Body of pancreas (tissue), 4 donors: ENCODE data around the gene ARIH1.

Source experiments
- POLR2A ChIP-seq, 3 donors: fragments of 450-650 bp; IDR thresholded peaks; one replicate each; pipeline ENCODE4 v1.6.1; 2016; ENCODE audit warnings: antibody characterized with exemption in 3 of 3, mild to moderate bottlenecking in 2 of 3
- TF ChIP-seq, protein P1 (sequence below), 7 experiments: fragments of 450-650 bp in 4 of 7; fragments of 200-600 bp in 3 of 7; sonication (generic) in 3 of 7; IDR thresholded peaks; one replicate each; pipeline ENCODE4 v1.5.1; 2016 to 2019; ENCODE audit warnings: antibody characterized with exemption in 7 of 7

DNA sequence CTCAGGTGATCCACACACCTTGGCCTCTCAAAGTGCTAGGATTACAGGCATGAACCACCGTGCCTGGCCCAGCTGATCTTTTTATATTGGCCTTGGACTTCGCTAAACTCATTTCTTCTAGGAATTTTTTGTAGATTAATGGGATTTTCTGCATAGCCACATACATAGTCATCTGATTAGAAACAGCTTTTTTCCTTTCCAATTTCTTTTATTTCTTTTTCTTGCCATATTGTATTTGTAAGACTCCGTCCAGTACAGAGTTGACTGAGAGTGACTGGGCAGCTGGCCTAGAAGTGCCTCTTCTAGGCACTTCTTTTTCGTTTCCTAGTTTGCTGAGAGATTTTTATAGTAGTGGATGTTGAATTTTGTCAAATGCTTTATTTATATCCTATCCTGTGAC is 37.4 kb downstream of the ARIH1 start:
- no peak for TF ChIP-seq POLR2A (IDR thresholded peaks at IDR 0.05)
- TF ChIP-seq, protein P1, sequence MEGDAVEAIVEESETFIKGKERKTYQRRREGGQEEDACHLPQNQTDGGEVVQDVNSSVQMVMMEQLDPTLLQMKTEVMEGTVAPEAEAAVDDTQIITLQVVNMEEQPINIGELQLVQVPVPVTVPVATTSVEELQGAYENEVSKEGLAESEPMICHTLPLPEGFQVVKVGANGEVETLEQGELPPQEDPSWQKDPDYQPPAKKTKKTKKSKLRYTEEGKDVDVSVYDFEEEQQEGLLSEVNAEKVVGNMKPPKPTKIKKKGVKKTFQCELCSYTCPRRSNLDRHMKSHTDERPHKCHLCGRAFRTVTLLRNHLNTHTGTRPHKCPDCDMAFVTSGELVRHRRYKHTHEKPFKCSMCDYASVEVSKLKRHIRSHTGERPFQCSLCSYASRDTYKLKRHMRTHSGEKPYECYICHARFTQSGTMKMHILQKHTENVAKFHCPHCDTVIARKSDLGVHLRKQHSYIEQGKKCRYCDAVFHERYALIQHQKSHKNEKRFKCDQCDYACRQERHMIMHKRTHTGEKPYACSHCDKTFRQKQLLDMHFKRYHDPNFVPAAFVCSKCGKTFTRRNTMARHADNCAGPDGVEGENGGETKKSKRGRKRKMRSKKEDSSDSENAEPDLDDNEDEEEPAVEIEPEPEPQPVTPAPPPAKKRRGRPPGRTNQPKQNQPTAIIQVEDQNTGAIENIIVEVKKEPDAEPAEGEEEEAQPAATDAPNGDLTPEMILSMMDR (IDR thresholded peaks at IDR 0.05), result no peak
